Neural cell (in vitro differentiated cells): ENCODE data around the gene HES3.

Experiments used
- EP300 ChIP-seq: fragments of 450-650 bp; conservative IDR thresholded peaks from 2 replicates; pipeline ENCODE4 v1.6.1; 2014; ENCODE audit warnings: antibody characterized with exemption, mild to moderate bottlenecking, moderate library complexity; ENCODE audit not compliant: poor library complexity, severe bottlenecking
- EZH2 ChIP-seq: fragments of 200-600, 300-800 bp; shearing (Covaris generic), sonication (generic); IDR thresholded peaks from 2 replicates; pipeline ENCODE4 v1.6.1; 2014; ENCODE audit warnings: antibody characterized with exemption, low read length, borderline replicate concordance, mild to moderate bottlenecking; ENCODE audit not compliant: insufficient read depth, poor library complexity, severe bottlenecking
- MXI1 ChIP-seq: fragments of 450-650 bp; conservative IDR thresholded peaks from 2 replicates; pipeline ENCODE4 v1.6.1; 2014; ENCODE audit warnings: antibody characterized with exemption, mild to moderate bottlenecking; ENCODE audit not compliant: poor library complexity, severe bottlenecking
- POLR2AphosphoS5 ChIP-seq: IDR thresholded peaks from 2 replicates; pipeline ENCODE4 v1.6.1; 2012
- RAD21 ChIP-seq: fragments of 450-650 bp; conservative IDR thresholded peaks from 2 replicates; pipeline ENCODE4 v1.6.1; 2014; ENCODE audit warnings: antibody characterized with exemption, mild to moderate bottlenecking, moderate library complexity
- SMC3 ChIP-seq: fragments of 450-650 bp; conservative IDR thresholded peaks from 2 replicates; pipeline ENCODE4 v1.6.1; 2014; ENCODE audit warnings: antibody characterized with exemption, mild to moderate bottlenecking, moderate library complexity; ENCODE audit not compliant: poor library complexity
- TAF1 ChIP-seq: IDR thresholded peaks from 2 replicates; pipeline ENCODE4 v1.6.1; 2012; ENCODE audit warnings: low read depth
- TF ChIP-seq, protein P1 (sequence below): fragments of 450-650 bp; IDR thresholded peaks from 2 replicates; pipeline ENCODE4 v1.5.1; 2014; ENCODE audit warnings: antibody characterized with exemption, mild to moderate bottlenecking, moderate library complexity; ENCODE audit not compliant: poor library complexity, severe bottlenecking
- TF ChIP-seq, protein P2 (sequence below): IDR thresholded peaks from 2 replicates; pipeline ENCODE4 v1.6.1; 2012; ENCODE audit warnings: borderline replicate concordance

DNA sequence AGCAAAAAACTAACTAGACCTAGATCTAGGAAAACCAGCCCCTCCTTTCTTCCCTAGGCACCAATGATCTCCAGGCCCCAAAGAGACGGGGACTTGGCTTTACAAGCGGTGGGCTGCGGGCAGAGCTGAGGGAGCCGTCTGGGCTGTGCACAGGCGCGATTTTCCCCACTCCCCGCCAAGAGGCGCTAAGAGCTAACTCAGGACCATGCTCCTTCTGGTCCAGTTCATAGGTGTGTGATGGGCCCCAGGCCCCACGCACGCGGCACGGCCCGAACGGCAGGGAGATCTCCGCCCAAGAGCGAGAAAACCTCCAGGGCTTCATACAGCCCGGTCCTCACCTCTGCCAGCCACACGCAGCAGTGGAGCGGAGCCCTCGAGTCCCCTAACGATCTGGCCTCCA is 24.4 kb downstream of the HES3 start:
- TF ChIP-seq, protein P1, sequence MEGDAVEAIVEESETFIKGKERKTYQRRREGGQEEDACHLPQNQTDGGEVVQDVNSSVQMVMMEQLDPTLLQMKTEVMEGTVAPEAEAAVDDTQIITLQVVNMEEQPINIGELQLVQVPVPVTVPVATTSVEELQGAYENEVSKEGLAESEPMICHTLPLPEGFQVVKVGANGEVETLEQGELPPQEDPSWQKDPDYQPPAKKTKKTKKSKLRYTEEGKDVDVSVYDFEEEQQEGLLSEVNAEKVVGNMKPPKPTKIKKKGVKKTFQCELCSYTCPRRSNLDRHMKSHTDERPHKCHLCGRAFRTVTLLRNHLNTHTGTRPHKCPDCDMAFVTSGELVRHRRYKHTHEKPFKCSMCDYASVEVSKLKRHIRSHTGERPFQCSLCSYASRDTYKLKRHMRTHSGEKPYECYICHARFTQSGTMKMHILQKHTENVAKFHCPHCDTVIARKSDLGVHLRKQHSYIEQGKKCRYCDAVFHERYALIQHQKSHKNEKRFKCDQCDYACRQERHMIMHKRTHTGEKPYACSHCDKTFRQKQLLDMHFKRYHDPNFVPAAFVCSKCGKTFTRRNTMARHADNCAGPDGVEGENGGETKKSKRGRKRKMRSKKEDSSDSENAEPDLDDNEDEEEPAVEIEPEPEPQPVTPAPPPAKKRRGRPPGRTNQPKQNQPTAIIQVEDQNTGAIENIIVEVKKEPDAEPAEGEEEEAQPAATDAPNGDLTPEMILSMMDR, result peak; percentile 32
- TF ChIP-seq, protein P2, sequence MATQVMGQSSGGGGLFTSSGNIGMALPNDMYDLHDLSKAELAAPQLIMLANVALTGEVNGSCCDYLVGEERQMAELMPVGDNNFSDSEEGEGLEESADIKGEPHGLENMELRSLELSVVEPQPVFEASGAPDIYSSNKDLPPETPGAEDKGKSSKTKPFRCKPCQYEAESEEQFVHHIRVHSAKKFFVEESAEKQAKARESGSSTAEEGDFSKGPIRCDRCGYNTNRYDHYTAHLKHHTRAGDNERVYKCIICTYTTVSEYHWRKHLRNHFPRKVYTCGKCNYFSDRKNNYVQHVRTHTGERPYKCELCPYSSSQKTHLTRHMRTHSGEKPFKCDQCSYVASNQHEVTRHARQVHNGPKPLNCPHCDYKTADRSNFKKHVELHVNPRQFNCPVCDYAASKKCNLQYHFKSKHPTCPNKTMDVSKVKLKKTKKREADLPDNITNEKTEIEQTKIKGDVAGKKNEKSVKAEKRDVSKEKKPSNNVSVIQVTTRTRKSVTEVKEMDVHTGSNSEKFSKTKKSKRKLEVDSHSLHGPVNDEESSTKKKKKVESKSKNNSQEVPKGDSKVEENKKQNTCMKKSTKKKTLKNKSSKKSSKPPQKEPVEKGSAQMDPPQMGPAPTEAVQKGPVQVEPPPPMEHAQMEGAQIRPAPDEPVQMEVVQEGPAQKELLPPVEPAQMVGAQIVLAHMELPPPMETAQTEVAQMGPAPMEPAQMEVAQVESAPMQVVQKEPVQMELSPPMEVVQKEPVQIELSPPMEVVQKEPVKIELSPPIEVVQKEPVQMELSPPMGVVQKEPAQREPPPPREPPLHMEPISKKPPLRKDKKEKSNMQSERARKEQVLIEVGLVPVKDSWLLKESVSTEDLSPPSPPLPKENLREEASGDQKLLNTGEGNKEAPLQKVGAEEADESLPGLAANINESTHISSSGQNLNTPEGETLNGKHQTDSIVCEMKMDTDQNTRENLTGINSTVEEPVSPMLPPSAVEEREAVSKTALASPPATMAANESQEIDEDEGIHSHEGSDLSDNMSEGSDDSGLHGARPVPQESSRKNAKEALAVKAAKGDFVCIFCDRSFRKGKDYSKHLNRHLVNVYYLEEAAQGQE, result no peak
- TF ChIP-seq EP300, result no peak
- peak; percentile 41 for TF ChIP-seq RAD21
- TF ChIP-seq SMC3, result no peak
- no peak for TF ChIP-seq EZH2
- no peak for TF ChIP-seq POLR2AphosphoS5
- no peak for TF ChIP-seq TAF1
- no peak for TF ChIP-seq MXI1
